Measurements from ENCODE around the gene SLC39A10. TPM values are rescaled to one million over a fixed set of nuclear protein-coding genes. Genes with fewer than 3 reads are reported as not detected.

The SLC39A10 gene
- total and polyA plus RNA-seq, 10 of the 15 experiments (the other 5 are each of a cell fraction or from before 2014, with no cell fraction given), result 2.0 to 23.6 (median 7.9) TPM

DNA sequence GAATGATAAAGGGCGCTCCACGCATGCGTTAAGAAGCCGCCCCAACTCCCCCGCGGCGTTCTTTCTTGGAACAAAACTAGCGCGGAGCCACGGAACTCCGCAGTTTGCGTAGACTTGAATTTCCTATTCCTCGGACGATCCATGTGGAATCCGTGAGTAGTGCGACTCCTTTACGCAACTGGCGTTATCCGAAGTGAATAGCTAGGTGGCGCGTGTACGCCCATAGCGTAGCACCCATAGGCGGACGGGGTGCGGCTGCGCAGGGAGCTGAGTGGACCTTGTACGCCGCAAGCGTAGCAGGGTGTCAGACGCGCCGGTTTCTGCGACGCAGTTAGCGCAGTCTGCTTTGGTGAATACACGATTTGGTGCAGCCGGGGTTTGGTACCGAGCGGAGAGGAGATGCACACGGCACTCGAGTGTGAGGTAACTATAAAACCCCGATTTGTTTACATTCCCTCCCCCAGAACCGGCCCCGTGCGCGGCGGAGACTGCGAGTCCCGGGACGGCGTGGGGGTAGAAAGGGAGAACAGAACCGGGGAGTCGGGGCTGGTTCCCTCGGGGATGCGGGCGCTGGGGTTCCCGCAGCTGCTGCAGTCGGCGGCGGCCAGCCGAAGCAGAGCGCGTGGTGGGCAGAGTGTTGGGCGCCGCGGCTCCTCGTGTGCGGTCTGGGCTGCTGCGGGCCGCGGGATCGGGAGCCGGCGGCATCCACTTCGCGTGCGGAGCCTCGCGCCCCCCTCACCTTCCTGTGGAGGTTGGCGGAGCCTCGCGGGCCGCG lies at the start of gene SLC39A10 (continued):
- no peak for TF ChIP-seq FOS (IDR thresholded peaks at IDR 0.05; ENCODE audit: borderline replicate concordance, extremely low read depth, insufficient read length)
- TF ChIP-seq RCOR1 (conservative IDR thresholded peaks at IDR 0.05; ENCODE audit: low read depth, low read length), result 0 out of 2 replicates have a peak, but pooled peaks have one; percentile 33
- TF ChIP-seq ZSCAN29 (IDR thresholded peaks at IDR 0.05), result peak; percentile 21
- TF ChIP-seq, protein P1, sequence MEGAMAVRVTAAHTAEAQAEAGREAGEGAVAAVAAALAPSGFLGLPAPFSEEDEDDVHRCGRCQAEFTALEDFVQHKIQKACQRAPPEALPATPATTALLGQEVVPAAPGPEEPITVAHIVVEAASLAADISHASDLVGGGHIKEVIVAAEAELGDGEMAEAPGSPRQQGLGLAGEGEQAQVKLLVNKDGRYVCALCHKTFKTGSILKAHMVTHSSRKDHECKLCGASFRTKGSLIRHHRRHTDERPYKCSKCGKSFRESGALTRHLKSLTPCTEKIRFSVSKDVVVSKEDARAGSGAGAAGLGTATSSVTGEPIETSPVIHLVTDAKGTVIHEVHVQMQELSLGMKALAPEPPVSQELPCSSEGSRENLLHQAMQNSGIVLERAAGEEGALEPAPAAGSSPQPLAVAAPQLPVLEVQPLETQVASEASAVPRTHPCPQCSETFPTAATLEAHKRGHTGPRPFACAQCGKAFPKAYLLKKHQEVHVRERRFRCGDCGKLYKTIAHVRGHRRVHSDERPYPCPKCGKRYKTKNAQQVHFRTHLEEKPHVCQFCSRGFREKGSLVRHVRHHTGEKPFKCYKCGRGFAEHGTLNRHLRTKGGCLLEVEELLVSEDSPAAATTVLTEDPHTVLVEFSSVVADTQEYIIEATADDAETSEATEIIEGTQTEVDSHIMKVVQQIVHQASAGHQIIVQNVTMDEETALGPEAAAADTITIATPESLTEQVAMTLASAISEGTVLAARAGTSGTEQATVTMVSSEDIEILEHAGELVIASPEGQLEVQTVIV (IDR thresholded peaks at IDR 0.05; ENCODE audit: borderline replicate concordance, partially characterized antibody), result no peak
- TF ChIP-seq SUZ12 (IDR thresholded peaks at IDR 0.05; ENCODE audit: unreplicated experiment), result no peak
- TF ChIP-seq, protein P2, sequence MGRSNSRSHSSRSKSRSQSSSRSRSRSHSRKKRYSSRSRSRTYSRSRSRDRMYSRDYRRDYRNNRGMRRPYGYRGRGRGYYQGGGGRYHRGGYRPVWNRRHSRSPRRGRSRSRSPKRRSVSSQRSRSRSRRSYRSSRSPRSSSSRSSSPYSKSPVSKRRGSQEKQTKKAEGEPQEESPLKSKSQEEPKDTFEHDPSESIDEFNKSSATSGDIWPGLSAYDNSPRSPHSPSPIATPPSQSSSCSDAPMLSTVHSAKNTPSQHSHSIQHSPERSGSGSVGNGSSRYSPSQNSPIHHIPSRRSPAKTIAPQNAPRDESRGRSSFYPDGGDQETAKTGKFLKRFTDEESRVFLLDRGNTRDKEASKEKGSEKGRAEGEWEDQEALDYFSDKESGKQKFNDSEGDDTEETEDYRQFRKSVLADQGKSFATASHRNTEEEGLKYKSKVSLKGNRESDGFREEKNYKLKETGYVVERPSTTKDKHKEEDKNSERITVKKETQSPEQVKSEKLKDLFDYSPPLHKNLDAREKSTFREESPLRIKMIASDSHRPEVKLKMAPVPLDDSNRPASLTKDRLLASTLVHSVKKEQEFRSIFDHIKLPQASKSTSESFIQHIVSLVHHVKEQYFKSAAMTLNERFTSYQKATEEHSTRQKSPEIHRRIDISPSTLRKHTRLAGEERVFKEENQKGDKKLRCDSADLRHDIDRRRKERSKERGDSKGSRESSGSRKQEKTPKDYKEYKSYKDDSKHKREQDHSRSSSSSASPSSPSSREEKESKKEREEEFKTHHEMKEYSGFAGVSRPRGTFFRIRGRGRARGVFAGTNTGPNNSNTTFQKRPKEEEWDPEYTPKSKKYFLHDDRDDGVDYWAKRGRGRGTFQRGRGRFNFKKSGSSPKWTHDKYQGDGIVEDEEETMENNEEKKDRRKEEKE (IDR thresholded peaks at IDR 0.05), result no peak
- TF ChIP-seq, protein P3, sequence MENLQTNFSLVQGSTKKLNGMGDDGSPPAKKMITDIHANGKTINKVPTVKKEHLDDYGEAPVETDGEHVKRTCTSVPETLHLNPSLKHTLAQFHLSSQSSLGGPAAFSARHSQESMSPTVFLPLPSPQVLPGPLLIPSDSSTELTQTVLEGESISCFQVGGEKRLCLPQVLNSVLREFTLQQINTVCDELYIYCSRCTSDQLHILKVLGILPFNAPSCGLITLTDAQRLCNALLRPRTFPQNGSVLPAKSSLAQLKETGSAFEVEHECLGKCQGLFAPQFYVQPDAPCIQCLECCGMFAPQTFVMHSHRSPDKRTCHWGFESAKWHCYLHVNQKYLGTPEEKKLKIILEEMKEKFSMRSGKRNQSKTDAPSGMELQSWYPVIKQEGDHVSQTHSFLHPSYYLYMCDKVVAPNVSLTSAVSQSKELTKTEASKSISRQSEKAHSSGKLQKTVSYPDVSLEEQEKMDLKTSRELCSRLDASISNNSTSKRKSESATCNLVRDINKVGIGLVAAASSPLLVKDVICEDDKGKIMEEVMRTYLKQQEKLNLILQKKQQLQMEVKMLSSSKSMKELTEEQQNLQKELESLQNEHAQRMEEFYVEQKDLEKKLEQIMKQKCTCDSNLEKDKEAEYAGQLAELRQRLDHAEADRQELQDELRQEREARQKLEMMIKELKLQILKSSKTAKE (IDR thresholded peaks at IDR 0.05; ENCODE audit: low read depth, poor library complexity, severe bottlenecking), result no peak
- TF ChIP-seq, protein P4, sequence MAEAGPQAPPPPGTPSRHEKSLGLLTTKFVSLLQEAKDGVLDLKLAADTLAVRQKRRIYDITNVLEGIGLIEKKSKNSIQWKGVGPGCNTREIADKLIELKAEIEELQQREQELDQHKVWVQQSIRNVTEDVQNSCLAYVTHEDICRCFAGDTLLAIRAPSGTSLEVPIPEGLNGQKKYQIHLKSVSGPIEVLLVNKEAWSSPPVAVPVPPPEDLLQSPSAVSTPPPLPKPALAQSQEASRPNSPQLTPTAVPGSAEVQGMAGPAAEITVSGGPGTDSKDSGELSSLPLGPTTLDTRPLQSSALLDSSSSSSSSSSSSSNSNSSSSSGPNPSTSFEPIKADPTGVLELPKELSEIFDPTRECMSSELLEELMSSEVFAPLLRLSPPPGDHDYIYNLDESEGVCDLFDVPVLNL (IDR thresholded peaks at IDR 0.05; ENCODE audit: low read depth, low read length), result no peak
- TF ChIP-seq TAF1 (IDR thresholded peaks at IDR 0.05; ENCODE audit: borderline replicate concordance, low read depth, low read length), result peak; percentile 86
- TF ChIP-seq ZNF207 (IDR thresholded peaks at IDR 0.05; ENCODE audit: borderline replicate concordance), result peak; percentile 79; the same call in 1 of the 2 replicates
- TF ChIP-seq, protein P5, sequence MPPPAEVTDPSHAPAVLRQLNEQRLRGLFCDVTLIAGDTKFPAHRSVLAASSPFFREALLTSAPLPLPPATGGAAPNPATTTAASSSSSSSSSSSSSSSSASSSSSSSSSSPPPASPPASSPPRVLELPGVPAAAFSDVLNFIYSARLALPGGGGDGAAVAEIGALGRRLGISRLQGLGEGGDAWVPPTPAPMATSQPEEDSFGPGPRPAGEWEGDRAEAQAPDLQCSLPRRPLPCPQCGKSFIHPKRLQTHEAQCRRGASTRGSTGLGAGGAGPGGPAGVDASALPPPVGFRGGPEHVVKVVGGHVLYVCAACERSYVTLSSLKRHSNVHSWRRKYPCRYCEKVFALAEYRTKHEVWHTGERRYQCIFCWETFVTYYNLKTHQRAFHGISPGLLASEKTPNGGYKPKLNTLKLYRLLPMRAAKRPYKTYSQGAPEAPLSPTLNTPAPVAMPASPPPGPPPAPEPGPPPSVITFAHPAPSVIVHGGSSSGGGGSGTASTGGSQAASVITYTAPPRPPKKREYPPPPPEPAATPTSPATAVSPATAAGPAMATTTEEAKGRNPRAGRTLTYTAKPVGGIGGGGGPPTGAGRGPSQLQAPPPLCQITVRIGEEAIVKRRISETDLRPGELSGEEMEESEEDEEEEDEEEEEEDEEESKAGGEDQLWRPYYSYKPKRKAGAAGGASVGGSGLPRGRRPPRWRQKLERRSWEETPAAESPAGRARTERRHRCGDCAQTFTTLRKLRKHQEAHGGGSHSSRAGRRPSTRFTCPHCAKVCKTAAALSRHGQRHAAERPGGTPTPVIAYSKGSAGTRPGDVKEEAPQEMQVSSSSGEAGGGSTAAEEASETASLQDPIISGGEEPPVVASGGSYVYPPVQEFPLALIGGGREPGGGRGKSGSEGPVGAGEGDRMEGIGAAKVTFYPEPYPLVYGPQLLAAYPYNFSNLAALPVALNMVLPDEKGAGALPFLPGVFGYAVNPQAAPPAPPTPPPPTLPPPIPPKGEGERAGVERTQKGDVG (CRISPR knock-in tag; IDR thresholded peaks at IDR 0.05), result no peak
- TF ChIP-seq, protein P6, sequence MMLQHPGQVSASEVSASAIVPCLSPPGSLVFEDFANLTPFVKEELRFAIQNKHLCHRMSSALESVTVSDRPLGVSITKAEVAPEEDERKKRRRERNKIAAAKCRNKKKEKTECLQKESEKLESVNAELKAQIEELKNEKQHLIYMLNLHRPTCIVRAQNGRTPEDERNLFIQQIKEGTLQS (IDR thresholded peaks at IDR 0.05; ENCODE audit: borderline replicate concordance, extremely low read depth, low read depth, low read length), result no peak
- no peak; the same call in 1 of the 2 replicates for TF ChIP-seq SIN3A (IDR thresholded peaks at IDR 0.05; ENCODE audit: low read depth, low read length)
- TF ChIP-seq IRF4 (IDR thresholded peaks at IDR 0.05; ENCODE audit: low read depth, low read length), result no peak
- no peak for TF ChIP-seq TCF7 (IDR thresholded peaks at IDR 0.05; ENCODE audit: borderline replicate concordance)
- TF ChIP-seq SMAD5 (IDR thresholded peaks at IDR 0.05; ENCODE audit: low read depth), result peak; percentile 87; the same call in 1 of the 2 replicates

All from GM12878 (cell line).